Neural progenitor cell (in vitro differentiated cells): ENCODE data around the gene ADRB2. TPM values are rescaled to one million over a fixed set of nuclear protein-coding genes. Genes with fewer than 3 reads are reported as not detected.

Experiments used
- DNase-seq: peaks from one replicate; pipeline ENCODE4 v3.0.0-alpha.2; 2016; ENCODE audit warnings: low spot score
- H2AFZ ChIP-seq: fragments of 200-600 bp; sonication (generic); replicated peaks from 2 replicates; pipeline ENCODE4 v1.6.1; 2016; ENCODE audit warnings: antibody characterized with exemption
- H3F3A ChIP-seq: fragments of 200-600 bp; sonication (generic); 2 replicates; pipeline ENCODE4 v1.6.1; 2016; ENCODE audit warnings: antibody characterized with exemption, low read depth
- H3K27ac ChIP-seq: fragments of 200-600 bp; sonication (generic); 2 replicates; pipeline ENCODE4 v1.5.1; 2016; ENCODE audit warnings: mild to moderate bottlenecking
- H3K27me3 ChIP-seq: fragments of 200-600 bp; sonication (generic); 2 replicates; pipeline ENCODE4 v1.6.1; 2016; ENCODE audit warnings: mild to moderate bottlenecking, moderate library complexity
- H3K36me3 ChIP-seq: fragments of 200-600 bp; sonication (generic); 2 replicates; pipeline ENCODE4 v1.5.1; 2016
- H3K4me1 ChIP-seq: fragments of 200-600 bp; sonication (generic); 2 replicates; pipeline ENCODE4 v1.6.1; 2016; ENCODE audit warnings: mixed run types
- H3K4me2 ChIP-seq: fragments of 200-600 bp; sonication (generic); 2 replicates; pipeline ENCODE4 v1.6.1; 2016
- H3K4me3 ChIP-seq: fragments of 200-600 bp; sonication (generic); 2 replicates; pipeline ENCODE4 v1.5.1; 2016
- H3K79me2 ChIP-seq: fragments of 200-600 bp; sonication (generic); 2 replicates; pipeline ENCODE4 v1.6.1; 2016; ENCODE audit warnings: low read depth
- H3K9ac ChIP-seq: fragments of 200-600 bp; sonication (generic); 2 replicates; pipeline ENCODE4 v1.6.1; 2016
- H3K9me3 ChIP-seq: fragments of 200-600 bp; sonication (generic); 2 replicates; pipeline ENCODE4 v1.5.1; 2016; ENCODE audit warnings: low read depth
- H4K20me1 ChIP-seq: fragments of 200-600 bp; sonication (generic); 2 replicates; pipeline ENCODE4 v1.6.1; 2016; ENCODE audit warnings: low read depth
- H3K27ac Mint-ChIP-seq: 3 replicates; pipeline ENCODE4 v1.8.0; 2021; ENCODE audit warnings: mixed read lengths
- H3K27me3 Mint-ChIP-seq: 2 replicates; pipeline ENCODE4 v1.8.0; 2022; ENCODE audit warnings: low read depth, mild to moderate bottlenecking, inconsistent platforms, moderate library complexity, mixed read lengths; ENCODE audit not compliant: insufficient read depth
- H3K36me3 Mint-ChIP-seq: 3 replicates; pipeline ENCODE4 v1.8.0; 2021; ENCODE audit warnings: mixed read lengths
- H3K4me1 Mint-ChIP-seq: 3 replicates; pipeline ENCODE4 v1.8.0; 2021; ENCODE audit warnings: mixed read lengths
- H3K4me3 Mint-ChIP-seq: 3 replicates; pipeline ENCODE4 v1.8.0; 2021; ENCODE audit warnings: mild to moderate bottlenecking, moderate library complexity, mixed read lengths
- H3K9me3 Mint-ChIP-seq: 3 replicates; pipeline ENCODE4 v1.8.0; 2020; ENCODE audit warnings: mixed read lengths
- EZH2 ChIP-seq: fragments of 200-600 bp; sonication (generic); IDR thresholded peaks from 2 replicates; pipeline ENCODE4 v1.6.1; 2017; ENCODE audit warnings: antibody characterized with exemption, mild to moderate bottlenecking, moderate library complexity
- EZH2phosphoT487 ChIP-seq: fragments of 200-600 bp; sonication (generic); IDR thresholded peaks from 2 replicates; pipeline ENCODE4 v1.6.1; 2017; ENCODE audit warnings: antibody characterized with exemption
- total RNA-seq: library from RNA; depleted of rRNA; stranded (reverse); fragments of >200 nt; gene quantifications from 2 replicates; pipeline ENCODE4 v1.2.3, GENCODE V29; 2015; ENCODE audit warnings: low replicate concordance
- TF ChIP-seq, protein P1 (sequence below): fragments of 200-600 bp; sonication (generic); IDR thresholded peaks from 2 replicates; pipeline ENCODE4 v1.5.1; 2017; ENCODE audit warnings: antibody characterized with exemption, mild to moderate bottlenecking

Gene ADRB2
- total RNA-seq, 1 donor from 2014 or later: 0.32 TPM

DNA sequence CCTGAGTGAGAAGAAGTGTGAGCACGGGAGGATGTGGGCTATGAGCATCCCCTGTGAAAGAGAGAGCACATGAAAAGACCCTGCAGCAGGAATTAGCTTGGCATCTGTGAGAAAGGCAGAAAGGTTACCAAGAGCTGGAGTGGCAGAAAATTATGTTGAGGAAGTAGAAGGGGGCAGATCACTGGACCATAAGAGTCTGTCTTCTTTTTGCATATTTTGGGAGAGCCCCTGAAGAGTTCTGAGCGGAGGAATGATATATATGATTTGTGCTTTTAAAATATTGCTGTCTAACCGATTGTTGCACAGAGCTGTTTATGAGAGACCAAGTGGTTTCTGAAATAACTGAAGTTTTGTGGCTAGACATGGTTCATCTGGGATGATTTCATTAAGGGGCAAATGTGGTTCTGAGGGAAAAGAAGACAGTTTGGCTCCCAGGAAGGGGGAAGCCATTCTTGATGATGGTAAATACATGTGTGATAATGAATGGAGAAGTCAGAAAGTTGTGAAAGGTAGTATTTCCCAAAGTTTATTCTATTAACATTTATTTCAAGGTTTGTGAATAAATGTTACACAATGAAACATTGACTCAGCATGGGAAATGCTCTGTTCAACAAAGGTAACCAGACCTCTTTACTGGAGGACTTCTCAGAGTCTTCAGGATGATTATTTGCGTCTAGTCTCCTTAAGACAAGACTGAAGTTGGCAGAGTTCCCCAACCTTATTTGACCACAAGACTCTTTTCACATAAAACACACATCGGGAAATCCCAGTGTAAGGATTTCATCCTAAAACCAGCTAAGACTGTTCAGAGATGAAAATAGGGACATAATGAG, 31.5 kb upstream of the ADRB2 start:
- Histone ChIP-seq H4K20me1 (no peaks in the 10 kb centered on the region), H2AFZ (no peak overlapping the region), H3K4me2 (no peak overlapping the region), H3K27ac (no peak overlapping the region), H3K79me2 (no peaks in the 10 kb centered on the region), H3K27me3 (no peaks in the 10 kb centered on the region), H3K4me1 (peaks cover 3% of the 10 kb centered on the region), H3K4me3 (no peak overlapping the region), H3K9me3 (no peaks in the 10 kb centered on the region), H3K9ac (no peak overlapping the region), H3F3A (no peaks in the 10 kb centered on the region), H3K36me3 (no peaks in the 10 kb centered on the region)
- Mint-ChIP-seq H3K9me3 (no peaks in the 10 kb centered on the region), H3K4me1 (peaks cover 4% of the 10 kb centered on the region), H3K36me3 (no peaks in the 10 kb centered on the region), H3K4me3 (no peak overlapping the region), H3K27me3 (peaks cover 4% of the 10 kb centered on the region), H3K27ac (no peak overlapping the region)
- DNase-seq: no peak
- TF ChIP-seq EZH2phosphoT487: no peak
- TF ChIP-seq EZH2: no peak
- TF ChIP-seq, protein P1, sequence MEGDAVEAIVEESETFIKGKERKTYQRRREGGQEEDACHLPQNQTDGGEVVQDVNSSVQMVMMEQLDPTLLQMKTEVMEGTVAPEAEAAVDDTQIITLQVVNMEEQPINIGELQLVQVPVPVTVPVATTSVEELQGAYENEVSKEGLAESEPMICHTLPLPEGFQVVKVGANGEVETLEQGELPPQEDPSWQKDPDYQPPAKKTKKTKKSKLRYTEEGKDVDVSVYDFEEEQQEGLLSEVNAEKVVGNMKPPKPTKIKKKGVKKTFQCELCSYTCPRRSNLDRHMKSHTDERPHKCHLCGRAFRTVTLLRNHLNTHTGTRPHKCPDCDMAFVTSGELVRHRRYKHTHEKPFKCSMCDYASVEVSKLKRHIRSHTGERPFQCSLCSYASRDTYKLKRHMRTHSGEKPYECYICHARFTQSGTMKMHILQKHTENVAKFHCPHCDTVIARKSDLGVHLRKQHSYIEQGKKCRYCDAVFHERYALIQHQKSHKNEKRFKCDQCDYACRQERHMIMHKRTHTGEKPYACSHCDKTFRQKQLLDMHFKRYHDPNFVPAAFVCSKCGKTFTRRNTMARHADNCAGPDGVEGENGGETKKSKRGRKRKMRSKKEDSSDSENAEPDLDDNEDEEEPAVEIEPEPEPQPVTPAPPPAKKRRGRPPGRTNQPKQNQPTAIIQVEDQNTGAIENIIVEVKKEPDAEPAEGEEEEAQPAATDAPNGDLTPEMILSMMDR: no peak

DNA sequence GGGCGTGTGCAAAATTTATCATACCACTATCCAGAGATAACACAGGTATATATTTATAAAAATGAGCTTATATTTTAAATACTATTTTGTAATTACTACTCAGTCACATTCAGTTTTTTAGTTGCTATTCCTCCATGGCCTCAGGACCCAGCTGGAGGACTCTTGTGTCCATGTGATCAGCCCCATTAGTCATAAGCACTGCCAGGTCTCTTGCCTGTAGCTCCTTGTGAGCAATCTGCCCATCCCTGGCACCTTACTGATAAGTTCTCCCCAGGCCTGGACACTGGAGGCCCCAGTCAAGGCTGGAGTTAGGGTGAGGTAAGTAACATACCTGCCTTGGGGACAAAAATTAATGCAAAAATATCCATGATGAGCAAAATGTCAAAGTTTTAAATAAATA, 29.5 kb upstream of the ADRB2 start:
- no peak for DNase-seq
- no peak overlapping the region for H3K9ac ChIP-seq
- no peaks in the 10 kb centered on the region for H3K27me3 ChIP-seq
- no peak overlapping the region for H3K4me3 ChIP-seq
- H3K9me3 ChIP-seq: no peaks in the 10 kb centered on the region
- H3K27ac ChIP-seq: no peak overlapping the region
- H3K4me1 Mint-ChIP-seq: peaks cover 4% of the 10 kb centered on the region
- no peak overlapping the region for H3K27ac Mint-ChIP-seq
- H3K36me3 ChIP-seq: no peaks in the 10 kb centered on the region
- H3K79me2 ChIP-seq: no peaks in the 10 kb centered on the region
- H3F3A ChIP-seq: no peaks in the 10 kb centered on the region
- H3K4me2 ChIP-seq: no peak overlapping the region
- H3K9me3 Mint-ChIP-seq: no peaks in the 10 kb centered on the region
- no peak overlapping the region for H2AFZ ChIP-seq
- peaks cover 3% of the 10 kb centered on the region for H3K4me1 ChIP-seq
- H3K27me3 Mint-ChIP-seq: peaks cover 4% of the 10 kb centered on the region
- no peak overlapping the region for H3K4me3 Mint-ChIP-seq
- H3K36me3 Mint-ChIP-seq: no peaks in the 10 kb centered on the region
- H4K20me1 ChIP-seq: no peaks in the 10 kb centered on the region
- TF ChIP-seq EZH2 (no peak), EZH2phosphoT487 (no peak)
- TF ChIP-seq, protein P1: no peak

GRCh38 chr5:148798786-148799185, 27.6 kb upstream of the ADRB2 start:
- Histone ChIP-seq H3K36me3 (no peaks in the 10 kb centered on the region), H3K9ac (no peak overlapping the region), H3K9me3 (no peaks in the 10 kb centered on the region), H3K27ac (no peak overlapping the region), H2AFZ (no peak overlapping the region), H3F3A (no peaks in the 10 kb centered on the region), H4K20me1 (no peaks in the 10 kb centered on the region), H3K4me1 (no peaks in the 10 kb centered on the region), H3K4me3 (no peak overlapping the region), H3K27me3 (no peaks in the 10 kb centered on the region), H3K79me2 (no peaks in the 10 kb centered on the region), H3K4me2 (no peak overlapping the region)
- no peak for DNase-seq
- Mint-ChIP-seq H3K9me3 (no peaks in the 10 kb centered on the region), H3K36me3 (no peaks in the 10 kb centered on the region), H3K4me1 (no peaks in the 10 kb centered on the region), H3K4me3 (no peak overlapping the region), H3K27ac (no peak overlapping the region), H3K27me3 (no peaks in the 10 kb centered on the region)
- TF ChIP-seq EZH2phosphoT487 (no peak), EZH2 (no peak)
- TF ChIP-seq, protein P1: no peak
